A673 (cell line): ENCODE measurements around the gene MAP4. TPM values are rescaled to one million over a fixed set of nuclear protein-coding genes. Genes with fewer than 3 reads are reported as not detected.

ENCODE experiments used
- BruUV-seq: library from RNA; stranded (reverse); fragments of 400-500 nt; replicated peaks from 2 replicates; lab custom pipeline; 2021; lab: Mats Ljungman, UMichigan
- CTCF ChIA-PET: fragments of 300-600 bp; sonication (Branson Sonifier 250); formaldehyde crosslinking; loops from one replicate; lab custom pipeline; 2022; ENCODE audit warnings: antibody characterized with exemption; lab: Charles Lee
- POLR2A ChIA-PET: fragments of 300-600 bp; sonication (Branson Sonifier 250); formaldehyde crosslinking; loops from one replicate; lab custom pipeline; 2022; ENCODE audit warnings: antibody characterized with exemption; ENCODE audit not compliant: low non-redundant PET; lab: Charles Lee
- DNase-seq: peaks from one replicate; pipeline ENCODE4 v3.0.0-alpha.2; 2015; ENCODE audit warnings: low spot score
- H3K27ac ChIP-seq: fragments of 200-600 bp; sonication (generic); 2 replicates; pipeline ENCODE4 v1.5.1; 2016; ENCODE audit warnings: mixed run types, low read depth, mild to moderate bottlenecking, mixed read lengths, antibody characterized with exemption, low read length; ENCODE audit not compliant: poor library complexity, severe bottlenecking
- H3K27me3 ChIP-seq: fragments of 200-600 bp; sonication (generic); replicated peaks from 2 replicates; pipeline ENCODE4 v1.6.1; 2017; ENCODE audit warnings: mixed run types, low read depth, mild to moderate bottlenecking, mixed read lengths, antibody characterized with exemption, low read length; ENCODE audit not compliant: insufficient read depth, poor library complexity
- H3K36me3 ChIP-seq: fragments of 200-600 bp; sonication (generic); 2 replicates; pipeline ENCODE4 v1.6.1; 2016; ENCODE audit warnings: mixed run types, mild to moderate bottlenecking, mixed read lengths, antibody characterized with exemption, low read length; ENCODE audit not compliant: insufficient read depth, poor library complexity, severe bottlenecking
- H3K4me1 ChIP-seq: fragments of 200-600 bp; sonication (generic); 2 replicates; pipeline ENCODE4 v1.6.1; 2017; ENCODE audit warnings: mixed run types, mild to moderate bottlenecking, mixed read lengths, antibody characterized with exemption, low read length; ENCODE audit not compliant: insufficient read depth, poor library complexity, severe bottlenecking
- H3K4me3 ChIP-seq: fragments of 200-600 bp; sonication (generic); 2 replicates; pipeline ENCODE4 v1.5.1; 2016; ENCODE audit warnings: low read depth, mixed run types, mild to moderate bottlenecking, mixed read lengths, low read length; ENCODE audit not compliant: poor library complexity, severe bottlenecking
- H3K9me3 ChIP-seq: fragments of 200-600 bp; sonication (generic); 2 replicates; pipeline ENCODE4 v1.6.1; 2016; ENCODE audit warnings: mixed run types, low read depth, mild to moderate bottlenecking, mixed read lengths, antibody characterized with exemption, low read length; ENCODE audit not compliant: poor library complexity, severe bottlenecking
- EZH2 ChIP-seq: fragments of 200-600 bp; sonication (generic); IDR thresholded peaks from 2 replicates; pipeline ENCODE4 v1.6.1; 2017; ENCODE audit warnings: borderline replicate concordance, low read depth, mild to moderate bottlenecking, mixed read lengths, antibody characterized with exemption, low read length; ENCODE audit not compliant: poor library complexity, severe bottlenecking
- intact Hi-C: fragments of 100-400 bp; cut with micrococcal nuclease; formaldehyde crosslinking; loops from one replicate; pipeline ENCODE4 v1.10.0; 2022; ENCODE audit not compliant: unreplicated experiment
- total RNA-seq: library from RNA; stranded (reverse); gene quantifications from 2 replicates; pipeline ENCODE4 v1.2.3, GENCODE V29; 2021
- TF ChIP-seq, protein P1 (sequence below): fragments of 300-800, 200-600 bp; sonication (generic); conservative IDR thresholded peaks from 2 replicates; pipeline ENCODE4 v1.5.1; 2017; ENCODE audit warnings: low read depth, mild to moderate bottlenecking, antibody characterized with exemption, low read length, moderate library complexity, mixed read lengths

MAP4 gene
- total RNA-seq, 1 experiment from 2014 or later, result 105 TPM

DNA sequence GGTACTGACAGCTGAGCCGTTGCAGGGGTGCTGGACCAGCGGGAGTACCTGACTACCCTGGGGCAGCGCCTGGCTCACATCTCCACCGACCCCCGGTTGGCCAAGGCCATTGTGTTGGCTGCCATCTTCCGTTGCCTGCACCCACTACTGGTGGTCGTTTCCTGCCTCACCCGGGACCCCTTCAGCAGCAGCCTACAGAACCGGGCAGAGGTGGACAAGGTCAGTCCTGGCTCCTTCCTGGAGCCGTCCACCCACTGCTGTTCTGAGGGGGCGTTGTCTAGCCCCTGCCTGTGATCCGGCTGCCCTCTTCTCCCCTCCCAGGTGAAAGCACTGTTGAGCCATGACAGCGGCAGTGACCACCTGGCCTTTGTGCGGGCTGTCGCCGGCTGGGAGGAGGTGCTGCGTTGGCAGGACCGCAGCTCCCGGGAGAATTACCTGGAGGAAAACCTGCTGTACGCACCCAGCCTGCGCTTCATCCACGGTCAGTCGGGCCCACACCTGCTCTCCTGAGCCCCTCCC is 167.6 kb downstream of the MAP4 start:
- no peaks in the 10 kb centered on the region for H3K27me3 ChIP-seq
- BruUV-seq, result no TSS peak
- CTCF ChIA-PET, result no interaction called here

DNA sequence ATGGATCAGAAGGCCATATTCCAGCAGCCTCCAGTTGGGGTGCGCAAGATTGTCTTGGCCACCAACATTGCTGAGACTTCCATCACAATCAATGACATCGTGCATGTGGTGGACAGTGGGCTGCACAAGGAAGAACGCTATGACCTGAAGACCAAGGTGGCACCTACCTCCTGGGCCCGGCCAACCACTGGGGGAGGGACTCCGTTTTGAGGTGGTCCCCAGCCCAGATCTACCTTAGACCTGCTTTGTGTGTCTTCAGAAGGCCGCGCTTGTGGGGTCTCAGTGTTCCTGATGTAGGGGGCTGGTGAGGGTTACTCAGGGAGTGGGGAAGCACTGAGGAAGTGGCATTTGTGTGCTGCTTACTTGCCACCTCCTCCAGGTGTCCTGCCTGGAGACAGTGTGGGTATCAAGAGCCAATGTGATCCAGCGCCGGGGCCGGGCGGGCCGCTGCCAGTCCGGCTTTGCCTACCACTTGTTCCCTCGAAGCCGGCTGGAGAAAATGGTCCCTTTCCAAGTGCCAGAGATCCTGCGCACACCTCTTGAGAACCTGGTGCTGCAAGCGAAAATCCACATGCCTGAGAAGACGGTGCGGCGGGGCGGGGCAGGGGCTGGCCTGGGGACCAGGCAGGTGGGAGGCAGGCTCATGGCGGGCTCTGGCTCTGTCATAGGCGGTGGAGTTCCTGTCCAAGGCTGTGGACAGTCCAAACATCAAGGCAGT is 168.3 kb downstream of the MAP4 start:
- H3K9me3 ChIP-seq, result no peaks in the 10 kb centered on the region
- no peak for DNase-seq
- no peak overlapping the region for H3K27ac ChIP-seq
- no peak overlapping the region for H3K4me3 ChIP-seq
- H3K27me3 ChIP-seq, result no peaks in the 10 kb centered on the region
- H3K36me3 ChIP-seq, result peaks cover 28% of the 10 kb centered on the region
- CTCF ChIA-PET, result no interaction called here
- H3K4me1 ChIP-seq, result no peaks in the 10 kb centered on the region
- no peak for TF ChIP-seq EZH2
- TF ChIP-seq, protein P1, sequence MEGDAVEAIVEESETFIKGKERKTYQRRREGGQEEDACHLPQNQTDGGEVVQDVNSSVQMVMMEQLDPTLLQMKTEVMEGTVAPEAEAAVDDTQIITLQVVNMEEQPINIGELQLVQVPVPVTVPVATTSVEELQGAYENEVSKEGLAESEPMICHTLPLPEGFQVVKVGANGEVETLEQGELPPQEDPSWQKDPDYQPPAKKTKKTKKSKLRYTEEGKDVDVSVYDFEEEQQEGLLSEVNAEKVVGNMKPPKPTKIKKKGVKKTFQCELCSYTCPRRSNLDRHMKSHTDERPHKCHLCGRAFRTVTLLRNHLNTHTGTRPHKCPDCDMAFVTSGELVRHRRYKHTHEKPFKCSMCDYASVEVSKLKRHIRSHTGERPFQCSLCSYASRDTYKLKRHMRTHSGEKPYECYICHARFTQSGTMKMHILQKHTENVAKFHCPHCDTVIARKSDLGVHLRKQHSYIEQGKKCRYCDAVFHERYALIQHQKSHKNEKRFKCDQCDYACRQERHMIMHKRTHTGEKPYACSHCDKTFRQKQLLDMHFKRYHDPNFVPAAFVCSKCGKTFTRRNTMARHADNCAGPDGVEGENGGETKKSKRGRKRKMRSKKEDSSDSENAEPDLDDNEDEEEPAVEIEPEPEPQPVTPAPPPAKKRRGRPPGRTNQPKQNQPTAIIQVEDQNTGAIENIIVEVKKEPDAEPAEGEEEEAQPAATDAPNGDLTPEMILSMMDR, result no peak
- no TSS peak for BruUV-seq
- POLR2A ChIA-PET, result no interaction called here
- intact Hi-C loops, result no loop called here

More for the DNA sequence above, 167.6 kb downstream of the MAP4 start:
- H3K27ac ChIP-seq, result no peak overlapping the region
- intact Hi-C loops, result no loop called here
- H3K36me3 ChIP-seq, result peaks cover 26% of the 10 kb centered on the region
- H3K4me3 ChIP-seq, result no peak overlapping the region
- no peak for DNase-seq
- H3K9me3 ChIP-seq, result no peaks in the 10 kb centered on the region
- H3K4me1 ChIP-seq, result no peaks in the 10 kb centered on the region
- POLR2A ChIA-PET, result no interaction called here
- TF ChIP-seq, protein P1, result no peak
- TF ChIP-seq EZH2, result no peak

DNA sequence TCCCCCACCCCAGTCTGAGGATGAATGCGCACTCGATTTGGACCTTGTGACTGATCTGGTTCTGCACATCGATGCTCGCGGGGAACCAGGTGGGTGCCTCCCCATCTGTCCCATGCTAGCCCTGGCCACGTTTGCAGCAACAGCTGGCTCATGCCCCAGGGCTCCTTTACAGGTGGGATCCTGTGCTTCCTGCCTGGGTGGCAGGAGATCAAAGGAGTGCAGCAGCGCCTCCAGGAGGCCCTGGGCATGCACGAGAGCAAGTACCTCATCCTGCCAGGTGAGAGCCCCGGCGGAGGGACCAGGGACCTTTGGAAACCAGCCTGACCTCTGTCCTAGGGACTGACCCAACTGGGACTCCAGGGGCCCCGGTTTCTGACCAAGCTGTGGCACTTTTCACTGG is 169.0 kb downstream of the MAP4 start:
- CTCF ChIA-PET, result no interaction called here

More for the DNA sequence above, 169.0 kb downstream of the MAP4 start:
- Histone ChIP-seq H3K27ac (no peak overlapping the region), H3K4me1 (no peaks in the 10 kb centered on the region), H3K27me3 (no peaks in the 10 kb centered on the region), H3K36me3 (peaks cover 28% of the 10 kb centered on the region), H3K9me3 (no peaks in the 10 kb centered on the region), H3K4me3 (no peak overlapping the region)
- DNase-seq, result no peak
- POLR2A ChIA-PET, result no interaction called here
- intact Hi-C loops, result no loop called here
- BruUV-seq, result no TSS peak
- TF ChIP-seq EZH2, result no peak
- TF ChIP-seq, protein P1, result no peak
